Thymus (tissue), 11 donors: Measurements from ENCODE around the gene UBASH3B. TPM values are rescaled to one million over a fixed set of nuclear protein-coding genes. Genes with fewer than 3 reads are reported as not detected.
"Not testable (repeated sequence)": the region's sequence is repeated elsewhere in the genome, so short reads cannot be mapped to it uniquely, and the experiment has no call there.

Experiments used
- DNase-seq, 9 donors: peaks; one replicate each; pipeline ENCODE4 v3.0.0-alpha.2; 2013; ENCODE audit warnings: low spot score in 9 of 9, low read depth in 6 of 9, missing footprints in 1 of 9
- H3K27ac ChIP-seq, 2 donors: one replicate each; pipeline ENCODE4 v1.5.1; 2013; ENCODE audit warnings: control low read depth in 1 of 2, low read depth in 1 of 2, low read length in 1 of 2, mild to moderate bottlenecking in 1 of 2, moderate library complexity in 1 of 2
- H3K27me3 ChIP-seq, 2 donors: one replicate each; pipeline ENCODE4 v1.5.1; 2013; ENCODE audit warnings: low read length in 1 of 2; ENCODE audit not compliant: control insufficient read depth in 2 of 2, insufficient read depth in 1 of 2
- H3K36me3 ChIP-seq, 2 donors: one replicate each; pipeline ENCODE4 v1.5.1; 2013; ENCODE audit warnings: low read length in 1 of 2, mild to moderate bottlenecking in 1 of 2, moderate library complexity in 1 of 2; ENCODE audit not compliant: control insufficient read depth in 2 of 2, insufficient read depth in 2 of 2
- H3K4me1 ChIP-seq, 2 donors: one replicate each; pipeline ENCODE4 v1.5.1; 2013; ENCODE audit warnings: low read length in 2 of 2; ENCODE audit not compliant: control insufficient read depth in 2 of 2, insufficient read depth in 2 of 2
- H3K4me3 ChIP-seq, 2 donors: one replicate each; pipeline ENCODE4 v1.5.1; 2013; ENCODE audit warnings: low read length in 2 of 2, control low read depth in 1 of 2, mild to moderate bottlenecking in 1 of 2
- H3K9me3 ChIP-seq, 2 donors: one replicate each; pipeline ENCODE4 v1.5.1; 2013; ENCODE audit warnings: low read length in 1 of 2, mild to moderate bottlenecking in 1 of 2; ENCODE audit not compliant: control insufficient read depth in 2 of 2, insufficient read depth in 1 of 2
- WGBS: extraction: QIAGEN DNeasy Blood & Tissue Kit; methylation state at CpG from one replicate; pipeline ENCODE4 v1.1.7; 2013; 5-methylcytosine and 5-hydroxymethylcytosine counted together
- polyA plus RNA-seq: library from polyadenylated mRNA; stranded (reverse); fragments of 200-250 nt; gene quantifications from one replicate; pipeline ENCODE4 v1.2.3, GENCODE V29; 2013
- total RNA-seq: library from RNA; stranded (reverse); fragments of 120-200 nt; gene quantifications from one replicate; pipeline ENCODE4 v1.2.4, GENCODE V29; 2013
- donor health status: healthy.

The UBASH3B gene
- total and polyA plus RNA-seq, 2 donors = 11.2 to 14.8 TPM

- no peaks in the 10 kb centered on the region for H3K9me3 ChIP-seq
- peaks cover 70 to 98% of the 10 kb centered on the region in 2 donors for H3K4me1 ChIP-seq
- peak in 1 of 9 donors; percentile 56 for DNase-seq
- no peaks in the 10 kb centered on the region for H3K36me3 ChIP-seq
- no peak overlapping the region for H3K4me3 ChIP-seq
- 65% methylated on average over 9 of the region's 9 CpGs for WGBS
- H3K27ac ChIP-seq = peak overlapping the region; percentile 52 to 94
- H3K27me3 ChIP-seq = no peaks in the 10 kb centered on the region
These were observed 70.5 kb downstream of the UBASH3B start for GRCh38 chr11:122726028-122726427.

- Histone ChIP-seq H3K4me3 (peak overlapping the region; percentile 12 to 38), H3K27me3 (no peaks in the 10 kb centered on the region), H3K36me3 (peaks cover 0 to 3% of the 10 kb centered on the region in 2 donors), H3K4me1 (peaks cover 64 to 96% of the 10 kb centered on the region in 2 donors), H3K9me3 (no peaks in the 10 kb centered on the region), H3K27ac (peak overlapping the region; percentile 91 to 94)
- peak in 2 of 9 donors; percentile 47 to 83 for DNase-seq
- 40% methylated on average over 21 of the region's 21 CpGs for WGBS
These were observed 71.8 kb downstream of the UBASH3B start for GRCh38 chr11:122727101-122727929.

DNA sequence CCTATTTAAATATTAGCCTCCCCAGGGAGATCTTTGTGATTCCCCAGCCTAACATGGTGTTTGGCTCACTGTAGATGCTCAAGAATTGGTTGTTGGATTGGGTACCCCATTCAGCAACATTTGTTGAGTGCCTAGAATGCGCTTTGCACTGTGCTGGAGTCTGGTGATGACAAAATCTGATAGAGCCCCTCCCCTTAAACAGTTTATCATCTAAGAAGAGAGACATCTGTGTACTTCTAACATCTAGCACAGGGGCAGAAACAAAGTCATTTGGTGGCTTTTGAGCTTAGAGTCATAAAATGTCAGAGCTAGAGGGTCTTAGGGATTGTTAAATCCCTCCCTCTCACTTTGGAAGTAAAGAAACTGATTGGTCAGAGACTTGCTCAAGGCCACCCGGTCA lies 73.0 kb downstream of the UBASH3B start:
- H3K27me3 ChIP-seq = no peaks in the 10 kb centered on the region
- H3K4me1 ChIP-seq = peaks cover 62 to 94% of the 10 kb centered on the region in 2 donors
- no peak overlapping the region for H3K4me3 ChIP-seq
- peaks cover 0 to 3% of the 10 kb centered on the region in 2 donors for H3K36me3 ChIP-seq
- WGBS = 78% methylated on average over 2 of the region's 2 CpGs
- H3K27ac ChIP-seq = peak overlapping the region; percentile 83 to 94
- H3K9me3 ChIP-seq = no peaks in the 10 kb centered on the region
- peak in 2 of 9 donors; percentile 62 to 85 for DNase-seq

DNA sequence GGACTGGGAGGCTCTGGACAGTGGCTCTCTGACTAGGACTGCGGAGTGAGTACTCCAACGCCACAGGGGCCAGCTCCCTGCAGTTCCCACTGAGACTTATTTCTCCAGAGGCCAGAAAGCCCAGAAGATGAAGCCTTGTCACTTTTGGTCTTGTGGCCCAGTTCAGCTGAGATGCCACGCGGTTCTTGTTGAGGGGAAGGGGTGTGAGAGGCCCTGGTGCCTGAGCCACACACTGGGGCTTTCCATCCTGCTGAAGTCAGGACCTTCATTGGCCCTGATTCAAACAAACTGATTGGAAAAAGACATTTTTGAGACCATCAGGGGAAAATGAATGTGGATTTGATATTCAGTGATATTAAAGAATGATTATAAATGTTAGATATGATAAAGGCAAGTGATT lies 73.6 kb downstream of the UBASH3B start:
- DNase-seq = no peak
- Histone ChIP-seq H3K36me3 (peaks cover 0 to 3% of the 10 kb centered on the region in 2 donors), H3K4me1 (peaks cover 61 to 94% of the 10 kb centered on the region in 2 donors), H3K9me3 (no peaks in the 10 kb centered on the region), H3K27me3 (no peaks in the 10 kb centered on the region), H3K27ac (peak overlapping the region; percentile 53 to 94), H3K4me3 (no peak overlapping the region)
- WGBS = 86% methylated on average over 4 of the region's 4 CpGs

DNA sequence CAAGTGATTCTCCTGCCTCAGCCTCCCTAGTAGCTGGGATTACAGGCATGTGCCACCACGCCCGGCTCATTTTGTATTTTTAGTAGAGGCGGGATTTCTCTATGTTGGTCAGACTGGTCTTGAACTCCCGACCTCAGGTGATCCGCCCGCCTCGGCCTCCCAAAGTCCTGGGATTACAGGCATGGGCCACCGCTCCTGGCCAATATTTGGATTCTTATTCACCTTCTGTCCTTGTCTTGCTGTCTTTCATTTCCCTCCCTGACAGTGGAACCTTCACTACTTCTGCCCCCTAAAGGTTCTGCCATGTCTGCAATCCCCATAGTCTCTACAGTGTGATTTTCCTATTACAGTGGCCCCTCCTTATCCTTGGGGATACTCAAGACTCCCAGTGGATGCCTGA lies 75.2 kb downstream of the UBASH3B start:
- not testable (repeated sequence) for H3K27me3 ChIP-seq, H3K4me3 ChIP-seq, DNase-seq, H3K36me3 ChIP-seq, H3K9me3 ChIP-seq
- 97% methylated on average over 8 of the region's 8 CpGs for WGBS
- H3K27ac ChIP-seq = peak overlapping the region in 1 of 2 donors; percentile 14
- peaks cover 63 to 90% of the 10 kb centered on the region in 2 donors for H3K4me1 ChIP-seq

- H3K36me3 ChIP-seq = peaks cover 0 to 3% of the 10 kb centered on the region in 2 donors
- no peaks in the 10 kb centered on the region for H3K27me3 ChIP-seq
- no peaks in the 10 kb centered on the region for H3K9me3 ChIP-seq
- no peak overlapping the region for H3K27ac ChIP-seq
- no peak for DNase-seq
- H3K4me3 ChIP-seq = no peak overlapping the region
- peaks cover 69 to 90% of the 10 kb centered on the region in 2 donors for H3K4me1 ChIP-seq
- 99% methylated on average over 2 of the region's 2 CpGs for WGBS
These were observed 76.0 kb downstream of the UBASH3B start for GRCh38 chr11:122731500-122731913.

DNA sequence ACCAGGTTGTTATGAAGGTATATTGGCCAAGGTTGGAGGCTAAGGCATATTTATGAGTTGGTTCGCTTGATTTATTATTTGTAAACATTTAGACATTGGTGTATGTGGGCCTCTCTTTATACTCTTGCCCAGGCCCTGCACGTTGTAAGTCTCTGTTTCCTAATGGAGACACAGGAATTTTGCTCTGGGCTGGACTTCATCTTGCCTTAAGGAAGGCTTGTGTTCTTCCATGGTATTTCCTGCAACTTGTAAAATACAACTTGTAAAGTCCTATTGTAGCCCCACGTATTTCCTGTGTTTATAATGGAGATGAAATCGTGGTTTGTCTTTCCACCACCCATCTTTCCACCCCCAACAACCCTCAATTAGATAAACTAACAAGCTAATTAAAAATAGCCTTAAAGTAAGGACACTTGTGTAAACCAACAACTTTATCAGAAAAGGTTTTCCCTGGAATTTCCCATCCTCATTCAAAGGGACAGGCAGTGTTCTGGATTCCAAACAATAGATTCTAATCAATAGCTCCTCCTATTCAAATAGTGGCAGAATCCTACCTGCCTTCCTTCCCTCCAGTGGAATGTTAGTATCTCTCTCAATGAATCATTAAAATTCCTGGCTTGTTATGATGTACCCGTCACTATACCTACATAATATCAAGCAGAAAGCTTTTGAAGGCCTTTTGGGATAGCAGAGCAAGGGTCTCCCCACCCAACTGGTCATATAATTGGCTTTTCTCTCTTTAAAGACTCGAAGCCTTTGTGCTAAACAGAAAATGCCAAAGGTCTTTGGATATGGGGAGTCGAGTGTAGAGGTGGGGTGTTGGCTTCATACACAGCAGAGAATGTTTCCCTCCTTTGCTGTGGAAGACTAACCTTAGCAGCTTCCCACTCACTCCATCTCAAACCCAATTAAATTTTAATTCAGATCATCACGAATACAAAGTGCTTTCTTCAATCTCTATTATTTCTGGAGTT lies 77.1 kb downstream of the UBASH3B start:
- Histone ChIP-seq H3K4me1 (peaks cover 64 to 88% of the 10 kb centered on the region in 2 donors), H3K27me3 (no peaks in the 10 kb centered on the region), H3K36me3 (peaks cover 0 to 3% of the 10 kb centered on the region in 2 donors), H3K27ac (no peak overlapping the region), H3K4me3 (no peak overlapping the region), H3K9me3 (no peaks in the 10 kb centered on the region)
- DNase-seq = no peak
- 77% methylated on average over 8 of the region's 8 CpGs for WGBS

GRCh38 chr11:122733318-122733717 lies 77.8 kb downstream of the UBASH3B start:
- H3K36me3 ChIP-seq = peaks cover 0 to 3% of the 10 kb centered on the region in 2 donors
- no peaks in the 10 kb centered on the region for H3K9me3 ChIP-seq
- no peak for DNase-seq
- 92% methylated on average over 4 of the region's 4 CpGs for WGBS
- H3K4me3 ChIP-seq = no peak overlapping the region
- no peaks in the 10 kb centered on the region for H3K27me3 ChIP-seq
- peaks cover 63 to 82% of the 10 kb centered on the region in 2 donors for H3K4me1 ChIP-seq
- H3K27ac ChIP-seq = peak overlapping the region; percentile 36 to 89
